ENCODE measurements around the gene ABCC5.

DNA sequence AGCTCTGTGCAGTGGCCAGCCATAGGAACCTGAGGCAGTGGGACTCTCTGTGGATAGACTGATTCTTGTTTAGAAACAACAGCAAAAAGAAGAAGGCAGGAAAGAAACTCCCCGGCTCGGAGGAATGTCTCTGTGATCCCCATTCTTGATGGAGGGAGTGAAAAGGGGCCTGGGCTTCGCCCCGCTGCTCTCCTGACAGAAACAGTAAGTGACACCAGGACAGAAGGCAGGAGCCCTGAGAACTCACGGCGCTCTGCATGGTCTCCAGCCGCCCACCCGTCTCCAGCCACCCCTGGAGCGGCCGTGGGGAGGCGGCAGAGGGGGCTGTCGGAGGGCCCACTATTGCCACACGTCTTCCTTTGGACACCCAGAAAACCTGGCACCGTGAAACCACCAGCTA lies 97.3 kb downstream of the ABCC5 start:
- TF ChIP-seq, protein P1, sequence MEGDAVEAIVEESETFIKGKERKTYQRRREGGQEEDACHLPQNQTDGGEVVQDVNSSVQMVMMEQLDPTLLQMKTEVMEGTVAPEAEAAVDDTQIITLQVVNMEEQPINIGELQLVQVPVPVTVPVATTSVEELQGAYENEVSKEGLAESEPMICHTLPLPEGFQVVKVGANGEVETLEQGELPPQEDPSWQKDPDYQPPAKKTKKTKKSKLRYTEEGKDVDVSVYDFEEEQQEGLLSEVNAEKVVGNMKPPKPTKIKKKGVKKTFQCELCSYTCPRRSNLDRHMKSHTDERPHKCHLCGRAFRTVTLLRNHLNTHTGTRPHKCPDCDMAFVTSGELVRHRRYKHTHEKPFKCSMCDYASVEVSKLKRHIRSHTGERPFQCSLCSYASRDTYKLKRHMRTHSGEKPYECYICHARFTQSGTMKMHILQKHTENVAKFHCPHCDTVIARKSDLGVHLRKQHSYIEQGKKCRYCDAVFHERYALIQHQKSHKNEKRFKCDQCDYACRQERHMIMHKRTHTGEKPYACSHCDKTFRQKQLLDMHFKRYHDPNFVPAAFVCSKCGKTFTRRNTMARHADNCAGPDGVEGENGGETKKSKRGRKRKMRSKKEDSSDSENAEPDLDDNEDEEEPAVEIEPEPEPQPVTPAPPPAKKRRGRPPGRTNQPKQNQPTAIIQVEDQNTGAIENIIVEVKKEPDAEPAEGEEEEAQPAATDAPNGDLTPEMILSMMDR (IDR thresholded peaks at IDR 0.05; ENCODE audit: insufficient read depth, low read depth, low read length) = no peak
- no peak for TF ChIP-seq EZH2 (IDR thresholded peaks at IDR 0.05; ENCODE audit: insufficient read depth, low read length)

Measured in astrocyte (in vitro differentiated cells and primary cell).